Activated naive CD8-positive, alpha-beta T cell treated with anti-CD3 and anti-CD28 coated beads, Interleukin-2, amount 50 U/mL, for 24 hours (primary cell): ENCODE results near the gene RAB12.
"Not testable (repeated sequence)": the region's sequence is repeated elsewhere in the genome, so short reads cannot be mapped to it uniquely, and the experiment has no call there.

Experiments
- ATAC-seq: fragments of 150-1000 bp; cut with Tn5 transposase; one replicate; pipeline ENCODE4 v1.10.0; 2021
- DNase-seq: peaks from one replicate; pipeline ENCODE4 v3.0.0; 2021
- H3K27ac Mint-ChIP-seq: one replicate; pipeline ENCODE4 v1.8.0; 2021; ENCODE audit warnings: mild to moderate bottlenecking, mixed read lengths
- H3K27me3 Mint-ChIP-seq: one replicate; pipeline ENCODE4 v1.8.0; 2021; ENCODE audit warnings: mixed read lengths
- H3K36me3 Mint-ChIP-seq: one replicate; pipeline ENCODE4 v1.8.0; 2021; ENCODE audit warnings: low read depth, mixed read lengths
- H3K4me1 Mint-ChIP-seq: one replicate; pipeline ENCODE4 v1.8.0; 2021; ENCODE audit warnings: mixed read lengths
- H3K4me3 Mint-ChIP-seq: one replicate; pipeline ENCODE4 v1.8.0; 2021; ENCODE audit warnings: mild to moderate bottlenecking, moderate library complexity, mixed read lengths
- H3K9me3 Mint-ChIP-seq: one replicate; pipeline ENCODE4 v1.8.0; 2021; ENCODE audit warnings: mixed read lengths

Gene RAB12

GRCh38 chr18:8608795-8609658 lies at the start of gene RAB12:
TSS of gene RAB12 (plus strand) at chr18:8609437. CDS start at chr18:8609440, 3 bp downstream.
- Mint-ChIP-seq H3K9me3 (no peaks in the 10 kb centered on the region), H3K4me3 (peak within 1 kb of the TSS; percentile 89), H3K36me3 (peaks cover 21% of the 10 kb centered on the region), H3K4me1 (peaks cover 61% of the 10 kb centered on the region), H3K27ac (peak within 1 kb of the TSS; percentile 94), H3K27me3 (no peaks in the 10 kb centered on the region)
- peak; percentile 82 for ATAC-seq
- DNase-seq: peak; percentile 89

- no peaks in the 10 kb centered on the region for H3K4me1 Mint-ChIP-seq
- peaks cover 2% of the 10 kb centered on the region for H3K27me3 Mint-ChIP-seq
- no peaks in the 10 kb centered on the region for H3K36me3 Mint-ChIP-seq
- no peak for DNase-seq
- H3K9me3 Mint-ChIP-seq: no peaks in the 10 kb centered on the region
- ATAC-seq: no peak
- no peak overlapping the region for H3K4me3 Mint-ChIP-seq
- H3K27ac Mint-ChIP-seq: no peak overlapping the region
Observed at GRCh38 chr18:8559612-8560186, 49.5 kb upstream of the RAB12 start.

GRCh38 chr18:8561123-8561910 lies 47.9 kb upstream of the RAB12 start:
- DNase-seq (no peak), ATAC-seq (no peak)
- no peak overlapping the region for H3K27ac Mint-ChIP-seq
- H3K36me3 Mint-ChIP-seq: no peaks in the 10 kb centered on the region
- H3K4me3 Mint-ChIP-seq: no peak overlapping the region
- peaks cover 2% of the 10 kb centered on the region for H3K27me3 Mint-ChIP-seq
- H3K4me1 Mint-ChIP-seq: no peaks in the 10 kb centered on the region
- no peaks in the 10 kb centered on the region for H3K9me3 Mint-ChIP-seq

GRCh38 chr18:8562070-8562469 lies 47.2 kb upstream of the RAB12 start:
- no peaks in the 10 kb centered on the region for H3K9me3 Mint-ChIP-seq
- H3K27ac Mint-ChIP-seq: no peak overlapping the region
- ATAC-seq: no peak
- no peak overlapping the region for H3K4me3 Mint-ChIP-seq
- H3K27me3 Mint-ChIP-seq: peaks cover 1% of the 10 kb centered on the region
- no peak for DNase-seq
- no peaks in the 10 kb centered on the region for H3K36me3 Mint-ChIP-seq
- H3K4me1 Mint-ChIP-seq: no peaks in the 10 kb centered on the region

DNA sequence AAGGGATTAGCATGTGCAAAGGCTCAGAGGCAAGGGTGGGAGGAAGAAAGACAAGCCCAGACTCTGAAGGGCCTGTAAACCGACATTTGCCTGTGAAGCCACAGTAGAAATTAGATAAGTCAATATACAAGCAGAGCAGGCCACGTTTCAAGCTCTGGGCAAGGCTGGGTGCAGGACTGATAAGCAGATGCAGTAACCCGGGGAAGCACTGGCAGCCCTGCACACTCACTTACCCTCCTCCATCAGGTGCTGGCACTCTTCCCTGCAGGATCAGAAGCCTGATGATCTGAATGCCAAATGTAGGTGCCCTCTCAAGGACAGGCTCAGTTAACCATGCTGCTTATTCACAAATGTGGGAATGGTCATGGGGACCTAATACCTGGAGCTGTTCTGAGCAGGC lies 46.3 kb upstream of the RAB12 start:
- Mint-ChIP-seq H3K36me3 (no peaks in the 10 kb centered on the region), H3K27ac (no peak overlapping the region), H3K27me3 (no peaks in the 10 kb centered on the region), H3K4me1 (no peaks in the 10 kb centered on the region), H3K4me3 (no peak overlapping the region), H3K9me3 (no peaks in the 10 kb centered on the region)
- ATAC-seq (no peak), DNase-seq (no peak)

DNA sequence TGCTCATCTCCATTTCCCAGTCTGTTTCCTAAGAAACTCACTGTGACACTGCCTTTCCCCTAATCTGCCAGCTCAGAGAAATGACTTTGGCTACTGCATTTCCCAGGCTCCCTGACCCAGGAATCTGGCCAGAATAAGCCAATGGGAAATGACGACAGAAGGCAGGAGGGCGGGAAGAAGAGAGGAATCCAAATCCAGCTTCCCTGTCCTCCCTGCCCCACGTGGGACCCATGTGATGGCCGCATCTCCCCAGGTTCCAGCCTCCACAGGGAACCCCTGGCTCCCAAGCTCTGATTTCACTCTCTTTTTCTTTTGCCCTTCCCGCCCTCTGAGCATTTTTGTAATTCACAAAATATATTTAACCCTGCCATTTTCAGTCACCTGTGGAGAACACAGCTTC lies 37.8 kb upstream of the RAB12 start:
- no peak overlapping the region for H3K4me3 Mint-ChIP-seq
- H3K9me3 Mint-ChIP-seq: no peaks in the 10 kb centered on the region
- ATAC-seq (no peak), DNase-seq (no peak)
- H3K27me3 Mint-ChIP-seq: no peaks in the 10 kb centered on the region
- H3K4me1 Mint-ChIP-seq: no peaks in the 10 kb centered on the region
- H3K27ac Mint-ChIP-seq: no peak overlapping the region
- H3K36me3 Mint-ChIP-seq: no peaks in the 10 kb centered on the region

GRCh38 chr18:8573766-8574165 lies 35.5 kb upstream of the RAB12 start:
- not testable (repeated sequence) for H3K36me3 Mint-ChIP-seq, H3K4me3 Mint-ChIP-seq, ATAC-seq, DNase-seq, H3K27ac Mint-ChIP-seq, H3K4me1 Mint-ChIP-seq, H3K27me3 Mint-ChIP-seq, H3K9me3 Mint-ChIP-seq

DNA sequence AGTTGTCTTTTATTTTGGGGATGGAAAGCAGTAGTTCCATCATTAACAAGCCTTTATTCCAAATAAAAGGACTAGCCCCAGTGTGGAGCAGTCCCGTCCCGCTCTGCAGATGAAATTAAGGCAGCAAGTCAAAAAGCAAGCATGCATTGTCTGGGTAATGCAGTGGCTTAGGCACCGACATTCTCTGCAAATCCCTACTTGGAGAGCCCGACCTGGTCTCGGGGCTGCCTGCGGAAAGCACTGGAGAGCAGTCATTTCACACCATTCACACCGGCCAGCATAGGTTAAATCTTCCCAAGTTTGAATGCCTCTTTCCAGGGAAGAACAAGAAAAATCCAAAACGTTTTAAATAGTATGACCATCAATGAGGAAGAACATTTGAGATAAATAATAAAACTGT lies 24.4 kb upstream of the RAB12 start:
- DNase-seq (no peak), ATAC-seq (no peak)
- Mint-ChIP-seq H3K36me3 (no peaks in the 10 kb centered on the region), H3K27me3 (peaks cover 8% of the 10 kb centered on the region), H3K4me3 (no peak overlapping the region), H3K9me3 (peaks cover 2% of the 10 kb centered on the region), H3K27ac (no peak overlapping the region), H3K4me1 (no peaks in the 10 kb centered on the region)

GRCh38 chr18:8586941-8587340 lies 22.3 kb upstream of the RAB12 start:
- ATAC-seq (no peak), DNase-seq (no peak)
- H3K4me1 Mint-ChIP-seq: no peaks in the 10 kb centered on the region
- H3K36me3 Mint-ChIP-seq: no peaks in the 10 kb centered on the region
- peaks cover 5% of the 10 kb centered on the region for H3K27me3 Mint-ChIP-seq
- H3K27ac Mint-ChIP-seq: peak overlapping the region; percentile 46
- no peak overlapping the region for H3K4me3 Mint-ChIP-seq
- peaks cover 5% of the 10 kb centered on the region for H3K9me3 Mint-ChIP-seq

GRCh38 chr18:8595445-8595844 lies 13.8 kb upstream of the RAB12 start:
- H3K27me3 Mint-ChIP-seq: peaks cover 6% of the 10 kb centered on the region
- H3K4me1 Mint-ChIP-seq: peaks cover 2% of the 10 kb centered on the region

DNA sequence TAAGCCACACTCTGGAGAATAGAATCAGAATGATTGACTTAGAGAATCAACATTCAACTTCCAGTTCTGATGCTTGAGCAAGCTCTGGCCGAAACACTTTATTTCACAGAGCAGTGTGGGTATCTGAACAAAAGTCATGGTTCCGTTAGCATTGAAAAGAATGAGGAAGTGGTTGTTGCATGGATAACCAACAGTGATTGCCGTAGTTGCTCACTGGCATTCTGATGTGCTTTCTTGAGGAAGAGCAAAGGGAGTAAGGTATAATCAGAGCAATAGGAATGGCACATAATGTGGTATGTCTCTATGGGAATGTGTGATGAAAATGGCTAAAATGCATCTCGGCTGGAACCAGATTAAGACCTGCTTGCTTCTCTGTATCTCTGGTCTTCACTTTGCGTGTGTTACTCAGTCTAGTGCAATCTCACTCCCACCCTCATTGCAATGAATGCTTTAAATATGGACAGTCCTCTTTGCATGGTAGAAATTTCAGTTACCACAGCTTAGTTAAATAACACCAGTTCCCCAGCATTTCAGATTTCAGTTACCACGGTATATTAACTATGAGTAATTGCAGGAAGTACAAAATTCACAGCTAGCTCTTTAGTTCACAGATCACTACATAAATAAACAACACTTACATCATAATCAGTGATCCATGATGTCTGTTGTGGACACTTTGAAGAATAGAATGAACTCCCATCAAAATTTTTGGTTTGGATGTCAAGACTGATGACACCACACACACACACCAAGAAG lies 7.8 kb upstream of the RAB12 start:
- H3K4me1 Mint-ChIP-seq: peaks cover 30% of the 10 kb centered on the region

More at GRCh38 chr18:8595445-8595844, 13.8 kb upstream of the RAB12 start:
- no peaks in the 10 kb centered on the region for H3K36me3 Mint-ChIP-seq
- DNase-seq: no peak
- no peak overlapping the region for H3K4me3 Mint-ChIP-seq
- ATAC-seq: no peak
- no peaks in the 10 kb centered on the region for H3K9me3 Mint-ChIP-seq
- no peak overlapping the region for H3K27ac Mint-ChIP-seq

GRCh38 chr18:8602040-8602439 lies 7.2 kb upstream of the RAB12 start:
- ATAC-seq (no peak), DNase-seq (no peak)
- Mint-ChIP-seq H3K27ac (no peak overlapping the region), H3K4me1 (peaks cover 30% of the 10 kb centered on the region), H3K4me3 (no peak overlapping the region), H3K36me3 (no peaks in the 10 kb centered on the region), H3K9me3 (no peaks in the 10 kb centered on the region), H3K27me3 (peaks cover 11% of the 10 kb centered on the region)

More for the DNA sequence above, 7.8 kb upstream of the RAB12 start:
- H3K36me3 Mint-ChIP-seq: no peaks in the 10 kb centered on the region
- no peak overlapping the region for H3K4me3 Mint-ChIP-seq
- no peak for DNase-seq
- H3K9me3 Mint-ChIP-seq: no peaks in the 10 kb centered on the region
- H3K27ac Mint-ChIP-seq: peak overlapping the region; percentile 41
- peaks cover 13% of the 10 kb centered on the region for H3K27me3 Mint-ChIP-seq
- ATAC-seq: no peak

DNA sequence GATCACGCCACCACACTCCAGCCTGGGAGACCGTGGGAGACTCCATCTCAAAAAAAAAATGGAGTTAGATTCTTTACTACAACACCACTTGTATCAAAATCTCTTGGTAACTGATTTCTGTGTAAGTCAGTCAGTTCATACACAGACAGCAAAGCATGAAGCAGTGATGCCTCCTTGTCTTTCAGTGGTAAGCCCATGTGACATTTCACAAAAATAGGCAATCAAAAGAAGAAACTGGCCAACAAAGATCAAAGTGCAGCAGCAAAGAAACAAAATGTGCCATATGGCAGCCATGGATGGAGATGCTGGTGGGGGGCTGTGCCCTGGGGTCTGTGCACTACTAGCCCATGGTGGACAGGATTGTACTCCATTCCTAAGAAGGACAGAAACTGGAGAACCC lies 6.7 kb upstream of the RAB12 start:
- no peak overlapping the region for H3K27ac Mint-ChIP-seq
- ATAC-seq (no peak), DNase-seq (no peak)
- peaks cover 10% of the 10 kb centered on the region for H3K27me3 Mint-ChIP-seq
- peaks cover 31% of the 10 kb centered on the region for H3K4me1 Mint-ChIP-seq
- no peak overlapping the region for H3K4me3 Mint-ChIP-seq
- no peaks in the 10 kb centered on the region for H3K36me3 Mint-ChIP-seq
- no peaks in the 10 kb centered on the region for H3K9me3 Mint-ChIP-seq
